Uterus (tissue), 2 donors: ENCODE data around the gene CPLANE1.

Source experiments
- CTCF ChIP-seq, 4 experiments: fragments of 200-600 bp in 2 of 4; fragments of 450-650 bp in 2 of 4; sonication (generic) in 2 of 4; IDR thresholded peaks; one replicate each; pipeline ENCODE4 v1.5.1; 2016 to 2019; ENCODE audit warnings: antibody characterized with exemption in 4 of 4, mild to moderate bottlenecking in 2 of 4, moderate library complexity in 1 of 4
- POLR2A ChIP-seq, 2 donors: fragments of 450-650 bp; IDR thresholded peaks; one replicate each; pipeline ENCODE4 v1.6.1; 2016; ENCODE audit warnings: antibody characterized with exemption in 2 of 2, mild to moderate bottlenecking in 1 of 2, moderate library complexity in 1 of 2

- TF ChIP-seq POLR2A (IDR thresholded peaks at IDR 0.05) = no peak
- no peak for TF ChIP-seq CTCF (IDR thresholded peaks at IDR 0.05)
Measured at GRCh38 chr5:37165761-37166160, 83.4 kb downstream of the CPLANE1 start.
